DMS153 treated with DMSO at 0.1 percent for 48 hours (cell line): ENCODE results near the gene SH3BGRL2.
"Not testable (repeated sequence)": the region's sequence is repeated elsewhere in the genome, so short reads cannot be mapped to it uniquely, and the experiment has no call there.

Experiments used
- DNase-seq: peaks from one replicate; lab custom pipeline; 2025; ENCODE audit not compliant: unreplicated experiment; lab: John Stamatoyannopoulos, UW

The SH3BGRL2 gene

DNA sequence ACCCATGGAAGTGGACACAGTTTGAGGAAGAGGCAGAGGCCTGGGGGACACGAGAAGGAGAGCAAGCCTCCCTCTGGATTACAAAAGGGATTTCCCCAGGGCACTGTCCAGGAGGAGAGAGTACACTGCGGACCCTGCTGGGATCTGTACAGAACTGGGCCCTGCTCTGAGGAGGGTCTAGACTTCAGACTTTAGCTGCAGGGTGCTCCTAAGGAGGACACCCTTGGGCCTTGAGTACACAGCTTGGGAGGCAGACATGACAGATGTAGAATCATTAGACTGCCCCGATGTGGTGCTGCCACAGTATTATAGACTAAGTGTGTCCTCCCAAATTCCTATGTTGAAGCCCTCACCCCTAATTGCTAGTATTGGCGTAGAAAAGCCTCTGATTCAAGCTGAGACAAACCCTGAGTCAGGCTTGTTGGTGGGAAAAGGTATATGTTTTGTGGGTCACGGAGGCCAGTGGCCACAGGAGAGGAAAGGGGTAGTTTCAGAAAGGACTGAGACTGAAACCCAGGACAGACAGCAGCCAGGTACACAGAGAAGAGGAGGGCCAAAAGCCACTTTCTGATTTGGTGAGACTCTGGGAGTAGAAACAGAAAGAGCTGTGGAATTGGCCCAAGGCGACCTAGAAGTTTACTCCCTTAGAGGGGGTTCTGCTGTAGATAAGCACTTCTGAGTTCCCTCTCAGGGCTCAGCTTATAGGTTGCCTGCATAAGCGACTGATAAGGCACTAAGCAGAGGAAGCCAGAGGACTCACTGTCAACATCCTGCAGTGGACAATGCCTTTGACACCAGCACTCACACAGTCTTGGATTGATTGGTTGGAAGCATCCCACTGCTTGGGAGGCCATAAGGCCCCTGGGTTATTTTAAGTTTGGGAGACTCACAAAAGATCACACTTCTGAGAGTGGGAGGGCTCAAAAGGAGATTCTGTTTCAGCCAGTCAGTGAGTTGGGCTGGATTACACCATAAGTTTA, 16.5 kb upstream of the SH3BGRL2 start:
- no peak for DNase-seq

GRCh38 chr6:79617518-79617941, 13.6 kb upstream of the SH3BGRL2 start:
- no peak for DNase-seq

DNA sequence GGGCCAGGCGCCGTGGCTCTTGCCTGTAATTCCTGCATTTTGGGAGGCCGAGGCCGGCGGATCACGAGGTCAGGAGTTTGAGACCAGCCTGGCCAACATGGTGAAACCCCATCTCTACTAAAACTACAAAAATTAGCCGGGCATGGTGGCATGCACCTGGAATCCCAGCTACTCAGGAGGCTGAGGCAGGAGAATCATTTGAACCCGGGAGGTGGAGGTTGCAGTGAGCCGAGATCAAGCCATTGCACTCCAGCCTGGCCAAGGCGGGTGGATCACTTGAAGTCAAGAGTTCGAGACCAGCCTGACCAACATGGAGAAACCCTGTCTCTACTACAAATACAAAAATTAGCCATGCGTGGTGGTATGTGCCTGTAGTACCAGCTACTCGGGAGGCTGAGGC, 12.7 kb upstream of the SH3BGRL2 start:
- DNase-seq = not testable (repeated sequence)

GRCh38 chr6:79621579-79621978, 9.6 kb upstream of the SH3BGRL2 start:
- DNase-seq = no peak

GRCh38 chr6:79622364-79622763, 8.8 kb upstream of the SH3BGRL2 start:
- DNase-seq = no peak

- no peak for DNase-seq
These were observed 8.0 kb upstream of the SH3BGRL2 start for GRCh38 chr6:79623106-79623505.

DNA sequence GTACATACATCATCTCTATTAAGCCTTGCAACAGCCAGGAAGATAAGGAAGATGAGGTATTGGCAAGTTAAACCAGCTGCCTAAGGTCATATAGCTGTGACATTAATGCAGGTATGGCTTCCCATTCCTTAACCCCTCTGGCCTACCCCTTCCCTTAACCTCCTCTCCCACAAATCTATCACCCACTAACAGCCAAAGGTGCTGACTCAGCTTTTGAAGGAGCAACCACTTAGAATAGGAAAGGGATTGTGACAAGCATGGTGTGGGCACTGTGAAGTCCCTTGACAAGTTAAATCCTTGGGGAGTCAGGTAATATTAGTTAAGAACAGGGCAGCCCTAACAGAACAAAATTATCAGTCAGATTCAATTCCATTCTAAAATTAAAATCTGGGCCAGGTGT, 5.4 kb upstream of the SH3BGRL2 start:
- DNase-seq = no peak

DNA sequence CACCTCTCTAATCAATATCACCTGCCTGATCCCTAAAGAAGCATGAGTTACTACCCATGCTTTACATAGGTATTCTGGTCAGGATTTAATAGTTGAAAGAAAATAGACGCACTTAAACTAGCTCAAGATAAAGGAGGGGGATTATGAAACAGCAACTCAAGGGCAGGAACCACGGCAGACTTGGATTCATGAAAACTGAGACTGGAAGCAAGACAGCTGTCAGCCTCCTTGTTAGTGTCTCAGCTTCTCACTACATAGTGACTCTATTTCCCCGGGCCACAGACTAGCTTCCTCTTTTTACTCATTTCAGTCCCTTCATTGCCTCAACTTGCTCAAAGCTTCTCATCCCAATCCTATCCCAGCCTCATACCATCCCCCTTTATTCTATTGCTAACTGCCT, 4.3 kb upstream of the SH3BGRL2 start:
- DNase-seq = no peak

- DNase-seq = no peak
These were observed 3.7 kb upstream of the SH3BGRL2 start for GRCh38 chr6:79627422-79627821.

DNA sequence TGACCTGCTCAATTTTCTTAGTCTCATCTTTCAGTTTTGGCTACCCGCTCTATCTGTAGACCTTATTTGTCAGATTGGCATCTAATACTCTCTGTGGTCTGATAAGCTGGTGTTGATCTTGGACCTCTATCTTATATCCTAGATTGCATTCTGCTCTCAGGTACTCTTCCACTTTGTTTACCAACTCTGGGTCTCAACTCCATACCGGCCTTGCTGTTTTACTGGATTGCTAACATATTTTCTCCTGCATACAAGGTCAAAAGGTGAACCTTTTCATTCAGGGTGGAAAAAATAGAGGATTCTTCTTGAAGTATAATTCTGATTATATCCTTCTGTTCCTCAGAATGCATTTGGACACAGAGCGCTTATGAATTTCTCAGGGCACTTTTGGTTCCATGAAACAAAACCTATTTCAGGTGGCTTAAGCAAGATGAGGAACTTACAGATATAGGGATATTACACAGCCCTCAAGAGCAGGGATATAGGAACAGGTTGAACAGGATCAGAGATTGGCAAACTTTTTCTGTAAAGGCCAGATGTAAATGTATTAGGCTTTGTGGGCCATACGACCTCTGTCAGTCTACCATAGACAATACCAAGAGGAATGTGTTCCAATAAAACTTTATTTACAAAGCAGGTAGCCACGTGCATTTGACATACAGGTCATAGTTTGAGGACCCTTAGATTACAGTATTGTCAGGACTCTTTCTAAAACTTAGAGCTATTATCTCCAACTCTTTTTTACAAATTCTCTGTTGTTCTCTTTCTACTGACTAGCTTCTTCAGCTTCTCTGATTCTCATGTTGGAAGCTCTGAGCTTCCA, 2.5 kb upstream of the SH3BGRL2 start:
- no peak for DNase-seq

GRCh38 chr6:79630380-79630882, 698 bp upstream of the SH3BGRL2 start:
- DNase-seq = no peak

GRCh38 chr6:79631693-79632172, 604 bp downstream of the SH3BGRL2 start:
- DNase-seq = no peak

- DNase-seq = peak; percentile 17
These were observed 1.5 kb downstream of the SH3BGRL2 start for GRCh38 chr6:79632580-79632979.

- DNase-seq = no peak
These were observed 3.5 kb downstream of the SH3BGRL2 start for GRCh38 chr6:79634491-79635231.

DNA sequence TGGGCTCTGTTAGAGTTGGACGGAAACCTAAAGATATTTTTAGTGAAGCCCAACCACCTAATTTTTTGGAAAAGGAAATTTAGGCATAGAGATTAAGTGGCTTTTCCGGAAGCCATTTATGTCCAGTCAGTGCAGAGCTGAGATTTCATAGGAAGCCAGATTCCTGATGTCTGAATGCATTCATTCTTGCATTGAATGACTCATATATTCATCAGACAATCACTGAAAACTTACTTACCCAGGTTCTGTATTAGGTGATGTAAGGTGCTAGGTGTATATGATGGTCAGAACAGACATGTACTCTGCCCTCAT, 4.1 kb downstream of the SH3BGRL2 start:
- DNase-seq = no peak

- no peak for DNase-seq
These were observed 5.5 kb downstream of the SH3BGRL2 start for GRCh38 chr6:79636673-79637072.

GRCh38 chr6:79640146-79641111, 9.3 kb downstream of the SH3BGRL2 start:
- peak; percentile 77 for DNase-seq

DNA sequence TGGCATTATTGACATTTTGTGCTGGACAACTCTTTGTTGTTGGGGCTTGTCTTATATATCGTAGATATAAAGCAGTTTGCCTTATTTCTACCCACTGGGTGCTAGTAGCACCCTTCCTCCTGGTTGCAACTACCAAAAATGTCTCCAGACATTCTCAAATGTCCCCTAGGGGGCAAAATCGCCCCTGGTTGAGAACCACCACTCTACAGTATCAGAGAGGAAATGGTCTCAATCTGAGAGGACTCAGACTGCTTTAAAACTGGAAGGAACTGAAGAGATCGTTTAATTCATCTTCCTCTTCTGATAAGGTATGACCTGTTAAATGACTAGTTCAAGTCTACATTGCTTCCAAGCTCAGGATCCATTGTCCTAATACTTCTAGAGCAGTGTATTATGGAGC, 14.9 kb downstream of the SH3BGRL2 start:
- DNase-seq = peak; percentile 22

- DNase-seq = no peak
These were observed 15.4 kb downstream of the SH3BGRL2 start for GRCh38 chr6:79646561-79646960.

DNA sequence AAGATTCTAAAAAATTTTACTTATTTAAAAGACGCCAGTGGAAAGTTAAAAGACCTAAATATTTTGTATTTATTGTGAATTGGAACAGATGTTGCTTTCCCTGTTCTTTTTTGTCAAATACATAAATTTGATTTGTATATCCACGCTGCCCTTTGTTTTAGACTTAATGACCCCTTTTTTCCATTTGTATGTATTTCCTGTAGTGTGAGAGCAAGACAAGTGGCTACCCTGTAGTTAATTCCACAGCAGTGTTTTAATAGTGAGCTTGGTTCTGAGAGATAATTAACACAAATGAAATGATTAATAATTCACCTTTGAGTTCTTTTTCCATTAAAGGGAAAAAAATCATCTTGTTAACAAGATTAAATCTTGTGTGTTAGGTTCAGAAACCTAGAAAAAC, 16.6 kb downstream of the SH3BGRL2 start:
- no peak for DNase-seq
